Tibial artery (tissue), 4 donors: ENCODE results near the gene FBXO38.

Source experiments
- DNase-seq, 2 donors: peaks; one replicate each; pipeline ENCODE4 v3.0.0-alpha.2; 2019
- H3K27ac ChIP-seq, 2 donors: fragments of 200-600 bp; sonication (generic) in 1 of 2; 1 replicate in 1 of 2; 2 replicates in 1 of 2; pipeline ENCODE4 v1.5.1; 2018 to 2019; ENCODE audit warnings: mild to moderate bottlenecking in 1 of 2
- H3K27me3 ChIP-seq, 2 donors: fragments of 200-600 bp; sonication (generic) in 1 of 2; one replicate each; pipeline versions ENCODE4 v1.5.1 to v1.6.0; 2016 to 2019
- H3K36me3 ChIP-seq, 3 donors: fragments of 200-600 bp; sonication (generic) in 2 of 3; one replicate each; pipeline ENCODE4 v1.5.1; 2016 to 2019; ENCODE audit warnings: mild to moderate bottlenecking in 2 of 3
- H3K4me1 ChIP-seq, 4 donors: fragments of 200-600 bp; sonication (generic) in 2 of 4; 1 replicate in 3 of 4; 2 replicates in 1 of 4; pipeline ENCODE4 v1.5.1; 2016 to 2019
- H3K4me3 ChIP-seq, 2 donors: fragments of 200-600 bp; sonication (generic) in 1 of 2; 1 replicate in 1 of 2; 2 replicates in 1 of 2; pipeline ENCODE4 v1.5.1; 2018 to 2019; ENCODE audit warnings: mild to moderate bottlenecking in 2 of 2
- H3K9me3 ChIP-seq, 3 donors: fragments of 200-600 bp; sonication (generic) in 1 of 3; one replicate each; pipeline ENCODE4 v1.5.1; 2016 to 2019
- CTCF ChIP-seq, 2 experiments: fragments of 200-600 bp in 1 of 2; fragments of 450-650 bp in 1 of 2; IDR thresholded peaks; one replicate each; pipeline ENCODE4 v1.5.1; 2017 to 2019; ENCODE audit warnings: antibody characterized with exemption in 2 of 2, mild to moderate bottlenecking in 1 of 2, moderate library complexity in 1 of 2
- intact Hi-C: fragments of 100-400 bp; cut with DNase I; formaldehyde crosslinking; loops from one replicate; pipeline ENCODE4 v1.15.0; 2023; ENCODE audit warnings: low total_unique reads

Gene FBXO38

GRCh38 chr5:148394587-148395019 is 10.8 kb downstream of the FBXO38 start:
- H3K4me1 ChIP-seq, result peaks cover 0 to 21% (median 9%) of the 10 kb centered on the region in 4 donors
- no peak overlapping the region for H3K27ac ChIP-seq
- no peak for TF ChIP-seq CTCF (IDR thresholded peaks at IDR 0.05)
- H3K27me3 ChIP-seq, result no peaks in the 10 kb centered on the region
- H3K4me3 ChIP-seq, result no peak overlapping the region
- intact Hi-C loops, result no loop called here
- H3K36me3 ChIP-seq, result peaks cover 21 to 25% (median 21%) of the 10 kb centered on the region in 3 donors
- no peaks in the 10 kb centered on the region for H3K9me3 ChIP-seq
- DNase-seq, result no peak

GRCh38 chr5:148395031-148395430 is 11.3 kb downstream of the FBXO38 start:
- intact Hi-C loops, result no loop called here
- no peaks in the 10 kb centered on the region for H3K27me3 ChIP-seq
- peaks cover 24 to 29% (median 26%) of the 10 kb centered on the region in 3 donors for H3K36me3 ChIP-seq
- no peak for TF ChIP-seq CTCF (IDR thresholded peaks at IDR 0.05)
- no peak overlapping the region for H3K27ac ChIP-seq
- H3K4me3 ChIP-seq, result no peak overlapping the region
- DNase-seq, result no peak
- H3K9me3 ChIP-seq, result no peaks in the 10 kb centered on the region
- peaks cover 0 to 21% (median 9%) of the 10 kb centered on the region in 4 donors for H3K4me1 ChIP-seq

GRCh38 chr5:148397968-148398595 is 14.3 kb downstream of the FBXO38 start:
- DNase-seq, result no peak
- Histone ChIP-seq H3K27ac (no peak overlapping the region), H3K4me3 (no peak overlapping the region), H3K36me3 (peaks cover 44 to 50% (median 45%) of the 10 kb centered on the region in 3 donors), H3K4me1 (peaks cover 0 to 11% (median 4%) of the 10 kb centered on the region in 4 donors), H3K9me3 (no peaks in the 10 kb centered on the region), H3K27me3 (no peaks in the 10 kb centered on the region)
- no peak for TF ChIP-seq CTCF (IDR thresholded peaks at IDR 0.05)
- intact Hi-C loops, result no loop called here

- no peak for DNase-seq
- H3K9me3 ChIP-seq, result no peaks in the 10 kb centered on the region
- H3K27ac ChIP-seq, result no peak overlapping the region
- peaks cover 0 to 11% (median 4%) of the 10 kb centered on the region in 4 donors for H3K4me1 ChIP-seq
- intact Hi-C loops, result no loop called here
- TF ChIP-seq CTCF (IDR thresholded peaks at IDR 0.05), result no peak
- peaks cover 44 to 57% (median 49%) of the 10 kb centered on the region in 3 donors for H3K36me3 ChIP-seq
- H3K27me3 ChIP-seq, result no peaks in the 10 kb centered on the region
- H3K4me3 ChIP-seq, result no peak overlapping the region
Observed at GRCh38 chr5:148398698-148399121, 15.0 kb downstream of the FBXO38 start.

GRCh38 chr5:148401604-148402003 is 17.8 kb downstream of the FBXO38 start:
- TF ChIP-seq CTCF (IDR thresholded peaks at IDR 0.05), result no peak
- Histone ChIP-seq H3K36me3 (peaks cover 50 to 75% (median 68%) of the 10 kb centered on the region in 3 donors), H3K27ac (peak overlapping the region in 1 of 2 donors; percentile 23), H3K4me1 (peaks cover 0 to 7% (median under 1%) of the 10 kb centered on the region in 4 donors), H3K27me3 (no peaks in the 10 kb centered on the region), H3K4me3 (no peak overlapping the region), H3K9me3 (no peaks in the 10 kb centered on the region)
- intact Hi-C loops, result no loop called here
- DNase-seq, result no peak
